Breast epithelium (tissue), 4 donors: ENCODE results near the gene BSPRY. TPM values are rescaled to one million over a fixed set of nuclear protein-coding genes. Genes with fewer than 3 reads are reported as not detected.

ENCODE experiments used
- DNase-seq, 2 donors: peaks; one replicate each; pipeline ENCODE4 v3.0.0-alpha.2; 2019; ENCODE audit warnings: low spot score in 2 of 2
- H3K27ac ChIP-seq, 2 donors: fragments of 200-600 bp; sonication (generic) in 1 of 2; one replicate each; pipeline ENCODE4 v1.5.1; 2016 to 2019; ENCODE audit warnings: mild to moderate bottlenecking in 1 of 2
- H3K27me3 ChIP-seq, 2 donors: fragments of 200-600 bp; sonication (generic) in 1 of 2; one replicate each; pipeline versions ENCODE4 v1.5.1 to v1.6.0; 2017 to 2019; ENCODE audit warnings: control low read depth in 1 of 2, mild to moderate bottlenecking in 1 of 2
- H3K36me3 ChIP-seq: fragments of 200-600 bp; one replicate; pipeline ENCODE4 v1.5.1; 2019
- H3K4me1 ChIP-seq, 2 donors: fragments of 200-600 bp; sonication (generic); one replicate each; pipeline ENCODE4 v1.5.1; 2016 to 2019; ENCODE audit warnings: control low read depth in 1 of 2
- H3K4me3 ChIP-seq, 3 donors: fragments of 200-600 bp; sonication (generic); 1 replicate in 2 of 3; 2 replicates in 1 of 3; pipeline ENCODE4 v1.5.1; 2016 to 2019; ENCODE audit warnings: mild to moderate bottlenecking in 3 of 3, moderate library complexity in 2 of 3
- H3K9me3 ChIP-seq, 2 donors: fragments of 200-600 bp; sonication (generic) in 1 of 2; one replicate each; pipeline ENCODE4 v1.5.1; 2016 to 2019; ENCODE audit warnings: control low read depth in 1 of 2
- CTCF ChIP-seq, 3 donors: fragments of 450-650 bp; IDR thresholded peaks; one replicate each; pipeline ENCODE4 v1.5.1; 2016 to 2017; ENCODE audit warnings: antibody characterized with exemption in 3 of 3, mild to moderate bottlenecking in 3 of 3, moderate library complexity in 3 of 3
- intact Hi-C: fragments of 100-400 bp; cut with DNase I; formaldehyde crosslinking; loops from one replicate; pipeline ENCODE4 v1.15.1; 2023; ENCODE audit warnings: low total_unique reads
- total RNA-seq, 3 donors: library from RNA; depleted of rRNA; stranded (reverse); fragments of >200 nt; gene quantifications; one replicate each; pipeline ENCODE4 v1.1.0, GENCODE V29; 2016

The BSPRY gene
- total RNA-seq, 3 donors from 2014 or later, result 1.1 to 35.3 (median 27.9) TPM

- Histone ChIP-seq H3K27ac (no peak overlapping the region), H3K27me3 (no peaks in the 10 kb centered on the region), H3K36me3 (no peaks in the 10 kb centered on the region), H3K9me3 (no peaks in the 10 kb centered on the region), H3K4me3 (no peak overlapping the region), H3K4me1 (no peaks in the 10 kb centered on the region)
- intact Hi-C loops, result no loop called here
- no peak for TF ChIP-seq CTCF (IDR thresholded peaks at IDR 0.05)
- DNase-seq, result no peak
Observed at GRCh38 chr9:113417370-113417769, 68.0 kb downstream of the BSPRY start.

Other genes with a start within 250 kb of the BSPRY start
- 10 to 100 TPM; 46.5 to 61.3 (median 54.3) TPM for gene SLC31A2, start 198.5 kb upstream of the BSPRY start, total RNA-seq
- 10 to 100 TPM; 23.3 to 41.0 (median 36.8) TPM for gene FKBP15, start 128.3 kb upstream of the BSPRY start, total RNA-seq
- gene SLC31A1, start 128.0 kb upstream of the BSPRY start, total RNA-seq, result 10 to 100 TPM; 13.9 to 24.4 (median 18.7) TPM
- gene CDC26, start 74.0 kb upstream of the BSPRY start, total RNA-seq, result 10 to 100 TPM; 32.0 to 46.2 (median 39.1) TPM
- 10 to 100 TPM; 14.2 to 23.1 (median 18.4) TPM for gene PRPF4, start 73.9 kb upstream of the BSPRY start, total RNA-seq
- gene RNF183, start 46.2 kb upstream of the BSPRY start, total RNA-seq, result 1 to 10 TPM in 1 of 3 donors, under 1 TPM in 1, not detected in 1; 0.98 to 3.5 TPM
- gene WDR31, start 9.3 kb upstream of the BSPRY start, total RNA-seq, result 1 to 10 TPM; 1.9 to 4.0 (median 3.6) TPM
- 10 to 100 TPM; 24.5 to 66.9 (median 54.1) TPM for gene HDHD3, start 27.4 kb downstream of the BSPRY start, total RNA-seq
- 10 to 100 TPM; 27.4 to 28.5 (median 28.3) TPM for gene ALAD, start 51.7 kb downstream of the BSPRY start, total RNA-seq
- 10 to 100 TPM; 34.2 to 46.1 (median 35.1) TPM for gene POLE3, start 61.1 kb downstream of the BSPRY start, total RNA-seq
- gene C9orf43, start 61.2 kb downstream of the BSPRY start, total RNA-seq, result 1 to 10 TPM in 1 of 3 donors, under 1 TPM in 2; 0.59 to 1.6 (median 0.66) TPM
- gene RGS3, start 114.2 kb downstream of the BSPRY start, total RNA-seq, result 10 to 100 TPM; 31.7 to 49.0 (median 35.4) TPM